PC-9 (cell line): ENCODE data around the gene ADGRD1. TPM values are rescaled to one million over a fixed set of nuclear protein-coding genes. Genes with fewer than 3 reads are reported as not detected.

ENCODE experiments used
- BruUV-seq: library from RNA; stranded (reverse); fragments of 400-500 nt; replicated peaks from 2 replicates; lab custom pipeline; 2021; lab: Mats Ljungman, UMichigan
- CTCF ChIA-PET: fragments of 300-600 bp; sonication (Branson Sonifier 250); formaldehyde crosslinking; loops from one replicate; lab custom pipeline; 2022; ENCODE audit warnings: antibody characterized with exemption; lab: Charles Lee
- POLR2A ChIA-PET: fragments of 300-600 bp; sonication (Branson Sonifier 250); formaldehyde crosslinking; loops from one replicate; lab custom pipeline; 2022; ENCODE audit warnings: antibody characterized with exemption; ENCODE audit not compliant: unreplicated experiment; lab: Charles Lee
- DNase-seq, 2 experiments: peaks; one replicate each; pipeline versions ENCODE4 v3.0.0 to v3.0.0-alpha.2; 2015 to 2022; ENCODE audit warnings: mixed read lengths in 1 of 2
- H2AFZ ChIP-seq: fragments of 200-600 bp; sonication (generic); 2 replicates; pipeline ENCODE4 v1.8.1; 2017; ENCODE audit warnings: antibody characterized with exemption
- H3F3A ChIP-seq: fragments of 200-600 bp; sonication (generic); 2 replicates; pipeline ENCODE4 v1.8.1; 2017; ENCODE audit warnings: antibody characterized with exemption, mild to moderate bottlenecking, low read depth; ENCODE audit not compliant: insufficient read depth
- H3K27ac ChIP-seq: fragments of 200-600 bp; sonication (generic); 2 replicates; pipeline ENCODE4 v1.6.1; 2016; ENCODE audit warnings: mixed run types
- H3K27me3 ChIP-seq: fragments of 200-600 bp; sonication (generic); 2 replicates; pipeline ENCODE4 v1.6.1; 2016; ENCODE audit warnings: low read depth, mixed run types; ENCODE audit not compliant: insufficient read depth
- H3K36me3 ChIP-seq: fragments of 200-600 bp; sonication (generic); 2 replicates; pipeline ENCODE4 v1.6.1; 2016; ENCODE audit warnings: low read depth, mixed run types
- H3K4me1 ChIP-seq: fragments of 200-600 bp; sonication (generic); replicated peaks from 2 replicates; pipeline ENCODE4 v1.6.1; 2016; ENCODE audit warnings: mixed run types; ENCODE audit not compliant: insufficient read depth
- H3K4me2 ChIP-seq: fragments of 200-600 bp; sonication (generic); 2 replicates; pipeline ENCODE4 v1.6.1; 2017; ENCODE audit warnings: mixed run types
- H3K4me3 ChIP-seq: fragments of 200-600 bp; sonication (generic); 2 replicates; pipeline ENCODE4 v1.6.1; 2016; ENCODE audit warnings: mixed run types
- H3K79me2 ChIP-seq: fragments of 200-600 bp; sonication (generic); 2 replicates; pipeline ENCODE4 v1.6.1; 2017; ENCODE audit warnings: low read depth, mixed run types
- H3K9me2 ChIP-seq: fragments of 200-600 bp; sonication (generic); 2 replicates; pipeline ENCODE4 v1.8.1; 2017; ENCODE audit warnings: mild to moderate bottlenecking; ENCODE audit not compliant: insufficient read depth
- H3K9me3 ChIP-seq: fragments of 200-600 bp; sonication (generic); 2 replicates; pipeline ENCODE4 v1.8.1; 2016; ENCODE audit warnings: low read depth; ENCODE audit not compliant: insufficient read depth
- H4K20me1 ChIP-seq: fragments of 200-600 bp; sonication (generic); 2 replicates; pipeline ENCODE4 v1.8.1; 2017; ENCODE audit not compliant: insufficient read depth
- EZH2 ChIP-seq: fragments of 200-600 bp; sonication (generic); IDR thresholded peaks from 2 replicates; pipeline ENCODE4 v1.8.0; 2017; ENCODE audit warnings: antibody characterized with exemption, low read depth
- intact Hi-C: fragments of 100-400 bp; cut with micrococcal nuclease; formaldehyde crosslinking; loops from one replicate; pipeline ENCODE4 v1.10.0; 2022; ENCODE audit not compliant: unreplicated experiment
- total RNA-seq: library from RNA; stranded (reverse); gene quantifications from 2 replicates; pipeline ENCODE4 v1.2.3, GENCODE V29; 2021
- TF ChIP-seq, protein P1 (sequence below): fragments of 200-600 bp; sonication (generic); conservative IDR thresholded peaks from 2 replicates; pipeline ENCODE4 v1.6.1; 2017; ENCODE audit warnings: mixed run types, antibody characterized with exemption, mild to moderate bottlenecking, moderate library complexity

The ADGRD1 gene
- total RNA-seq, 1 experiment from 2014 or later = not detected

DNA sequence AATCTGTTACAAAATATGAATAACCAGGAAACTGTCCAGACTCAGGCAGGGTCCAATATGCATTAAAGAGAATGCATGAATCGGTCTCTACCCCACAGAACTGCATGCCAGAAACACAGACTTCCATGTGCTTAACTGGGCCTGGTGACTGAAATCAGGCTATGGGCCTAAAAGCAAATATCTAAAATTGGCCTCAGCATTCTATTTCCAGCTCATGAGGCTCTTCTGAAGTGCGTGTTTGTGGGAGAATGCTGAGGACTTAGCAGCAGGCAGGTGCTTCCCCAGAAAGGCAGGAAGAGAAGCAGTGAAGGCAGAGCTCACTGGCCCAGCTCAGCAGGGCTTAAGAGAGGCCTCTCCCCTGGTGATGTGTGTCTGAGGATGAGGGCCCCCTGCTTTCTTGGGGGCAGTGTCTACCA, 48.5 kb downstream of the ADGRD1 start:
- H4K20me1 ChIP-seq = no peaks in the 10 kb centered on the region
- H3K27me3 ChIP-seq = peaks cover 83% of the 10 kb centered on the region
- H3K4me2 ChIP-seq = no peak overlapping the region
- no peaks in the 10 kb centered on the region for H3K9me3 ChIP-seq
- H3K9me2 ChIP-seq = no peaks in the 10 kb centered on the region
- H3K79me2 ChIP-seq = no peaks in the 10 kb centered on the region
- H3K4me1 ChIP-seq = no peaks in the 10 kb centered on the region
- BruUV-seq = no TSS peak
- H2AFZ ChIP-seq = no peak overlapping the region
- H3F3A ChIP-seq = no peaks in the 10 kb centered on the region
- H3K4me3 ChIP-seq = no peak overlapping the region
- H3K27ac ChIP-seq = no peak overlapping the region
- no peak for TF ChIP-seq EZH2
- TF ChIP-seq, protein P1, sequence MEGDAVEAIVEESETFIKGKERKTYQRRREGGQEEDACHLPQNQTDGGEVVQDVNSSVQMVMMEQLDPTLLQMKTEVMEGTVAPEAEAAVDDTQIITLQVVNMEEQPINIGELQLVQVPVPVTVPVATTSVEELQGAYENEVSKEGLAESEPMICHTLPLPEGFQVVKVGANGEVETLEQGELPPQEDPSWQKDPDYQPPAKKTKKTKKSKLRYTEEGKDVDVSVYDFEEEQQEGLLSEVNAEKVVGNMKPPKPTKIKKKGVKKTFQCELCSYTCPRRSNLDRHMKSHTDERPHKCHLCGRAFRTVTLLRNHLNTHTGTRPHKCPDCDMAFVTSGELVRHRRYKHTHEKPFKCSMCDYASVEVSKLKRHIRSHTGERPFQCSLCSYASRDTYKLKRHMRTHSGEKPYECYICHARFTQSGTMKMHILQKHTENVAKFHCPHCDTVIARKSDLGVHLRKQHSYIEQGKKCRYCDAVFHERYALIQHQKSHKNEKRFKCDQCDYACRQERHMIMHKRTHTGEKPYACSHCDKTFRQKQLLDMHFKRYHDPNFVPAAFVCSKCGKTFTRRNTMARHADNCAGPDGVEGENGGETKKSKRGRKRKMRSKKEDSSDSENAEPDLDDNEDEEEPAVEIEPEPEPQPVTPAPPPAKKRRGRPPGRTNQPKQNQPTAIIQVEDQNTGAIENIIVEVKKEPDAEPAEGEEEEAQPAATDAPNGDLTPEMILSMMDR = no peak
- ChIA-PET CTCF (no interaction called here), POLR2A (no interaction called here)
- H3K36me3 ChIP-seq = no peaks in the 10 kb centered on the region
- DNase-seq = no peak
- intact Hi-C loops = no loop called here

DNA sequence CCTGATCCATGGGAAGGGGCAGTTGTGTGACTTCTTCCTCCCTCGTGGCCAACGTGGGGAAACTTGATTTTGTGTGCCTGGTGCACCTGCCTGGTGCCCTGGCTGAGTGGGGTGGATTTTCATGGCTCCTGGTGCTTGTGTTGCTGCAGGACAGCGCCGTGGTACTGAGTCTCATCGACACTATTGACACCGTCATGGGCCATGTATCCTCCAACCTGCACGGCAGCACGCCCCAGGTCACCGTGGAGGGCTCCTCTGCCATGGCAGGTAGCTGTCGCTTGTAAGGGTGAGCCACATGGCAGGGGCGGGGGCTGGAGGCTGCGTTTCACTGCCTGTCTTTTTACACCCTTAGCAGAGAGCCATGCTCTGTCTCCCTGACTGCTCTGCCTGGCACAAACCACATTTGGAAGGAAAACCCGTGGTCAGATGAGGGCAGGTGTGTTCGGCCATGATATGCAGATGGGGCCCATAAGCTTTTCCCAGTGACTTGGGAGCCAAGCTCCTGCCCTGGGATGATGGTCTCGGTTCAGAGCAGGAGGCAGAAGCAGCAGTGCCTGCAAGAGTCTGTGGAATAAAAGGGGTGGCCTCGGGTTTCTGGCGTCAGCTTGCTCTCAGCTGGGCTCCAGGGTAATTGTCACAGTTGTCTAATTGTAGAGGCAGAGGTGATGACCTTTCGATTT, 49.5 kb downstream of the ADGRD1 start:
- POLR2A ChIA-PET = no interaction called here
- Histone ChIP-seq H3F3A (no peaks in the 10 kb centered on the region), H3K9me3 (no peaks in the 10 kb centered on the region), H3K4me3 (no peak overlapping the region), H2AFZ (no peak overlapping the region), H3K36me3 (no peaks in the 10 kb centered on the region), H3K4me1 (no peaks in the 10 kb centered on the region), H3K27ac (no peak overlapping the region), H4K20me1 (no peaks in the 10 kb centered on the region), H3K9me2 (no peaks in the 10 kb centered on the region), H3K4me2 (no peak overlapping the region), H3K27me3 (peaks cover 93% of the 10 kb centered on the region), H3K79me2 (no peaks in the 10 kb centered on the region)
- no TSS peak for BruUV-seq
- CTCF ChIA-PET = no interaction called here
- no peak for DNase-seq
- no peak for TF ChIP-seq EZH2
- TF ChIP-seq, protein P1 = no peak
- intact Hi-C loops = no loop called here

DNA sequence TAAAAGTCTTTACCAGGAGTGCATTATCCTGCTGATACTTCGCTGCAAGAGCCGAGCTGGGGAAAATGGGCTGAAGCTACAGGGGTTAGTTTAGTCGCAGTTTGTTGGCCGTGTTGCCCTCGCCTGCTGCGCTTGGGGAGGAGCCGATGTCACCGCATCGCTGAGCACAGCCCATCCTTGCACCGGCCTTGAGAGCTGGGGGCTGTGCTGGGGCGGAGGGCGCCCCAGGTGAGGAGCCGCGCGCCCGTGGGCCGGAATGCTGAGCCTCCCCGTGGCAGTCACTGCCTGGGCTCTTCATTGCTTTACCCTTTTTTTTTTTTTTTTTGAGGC, 50.0 kb downstream of the ADGRD1 start:
- no peaks in the 10 kb centered on the region for H3K36me3 ChIP-seq
- no peaks in the 10 kb centered on the region for H3K79me2 ChIP-seq
- H3K9me3 ChIP-seq = no peaks in the 10 kb centered on the region
- ChIA-PET CTCF (no interaction called here), POLR2A (no interaction called here)
- no peak overlapping the region for H3K27ac ChIP-seq
- peaks cover 95% of the 10 kb centered on the region for H3K27me3 ChIP-seq
- intact Hi-C loops = no loop called here
- no peak overlapping the region for H2AFZ ChIP-seq
- no peaks in the 10 kb centered on the region for H4K20me1 ChIP-seq
- no peak for DNase-seq
- no peaks in the 10 kb centered on the region for H3K4me1 ChIP-seq
- H3K4me2 ChIP-seq = no peak overlapping the region
- no peaks in the 10 kb centered on the region for H3K9me2 ChIP-seq
- TF ChIP-seq, protein P1 = no peak
- no peak for TF ChIP-seq EZH2
- no TSS peak for BruUV-seq
- no peaks in the 10 kb centered on the region for H3F3A ChIP-seq
- no peak overlapping the region for H3K4me3 ChIP-seq
